SK-MEL-5 (cell line): ENCODE measurements around the gene TPSD1. TPM values are rescaled to one million over a fixed set of nuclear protein-coding genes. Genes with fewer than 3 reads are reported as not detected.

Experiments used
- DNase-seq: peaks from one replicate; pipeline ENCODE4 v3.0.0-alpha.2; 2016; ENCODE audit warnings: low read depth, low spot score
- in situ Hi-C: cut with HindIII; loops from 2 replicates; pipeline ENCODE4 v1.10.0; 2016; ENCODE audit warnings: low sequenced_read_pairs, high pct_unique_total_duplicates, low pct_unique_long_range_greater_than_20kb
- total RNA-seq: library from RNA; depleted of rRNA; stranded (reverse); fragments of >200 nt; shearing (Covaris generic); gene quantifications from 2 replicates; pipeline ENCODE4 v1.2.3, GENCODE V29; 2014

TPSD1 gene
- total RNA-seq, 1 experiment from 2014 or later, result not detected

DNA sequence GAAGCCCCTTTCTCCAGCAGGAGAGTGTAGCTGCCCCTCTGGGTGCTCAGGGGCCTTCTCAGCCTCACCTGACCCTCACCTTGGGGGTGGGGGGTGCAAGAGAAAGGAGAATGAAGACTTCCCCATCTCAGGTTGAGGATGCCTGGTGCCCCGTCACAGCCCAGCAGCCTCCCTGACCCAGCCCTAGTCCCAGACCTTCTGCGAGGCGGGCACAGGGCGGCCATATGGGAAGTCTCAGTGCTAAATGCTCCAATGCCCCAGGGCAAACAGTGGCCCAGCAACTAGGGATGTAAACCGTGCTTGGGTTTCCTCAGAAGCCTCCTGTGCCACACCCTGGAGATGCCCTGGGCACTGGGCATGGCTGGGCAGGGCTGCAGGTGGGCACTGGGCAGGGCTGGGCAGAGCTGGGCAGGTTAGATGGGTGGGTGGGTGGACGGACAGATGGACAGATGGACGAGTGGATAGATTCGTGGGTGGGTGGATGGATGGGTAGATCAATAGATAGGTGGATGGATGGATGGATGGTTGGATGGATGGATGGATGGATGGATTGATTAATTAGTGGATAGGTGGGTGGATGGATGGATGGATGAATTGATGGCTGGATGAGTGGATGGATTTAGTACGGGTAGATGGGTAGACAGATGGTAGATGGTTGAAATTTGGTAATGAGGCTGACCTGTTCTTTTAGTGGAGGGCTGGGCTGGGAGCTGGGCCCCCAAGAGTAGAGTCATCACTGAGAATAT lies 16.8 kb downstream of the TPSD1 start:
- in situ Hi-C loops, result no loop called here

DNA sequence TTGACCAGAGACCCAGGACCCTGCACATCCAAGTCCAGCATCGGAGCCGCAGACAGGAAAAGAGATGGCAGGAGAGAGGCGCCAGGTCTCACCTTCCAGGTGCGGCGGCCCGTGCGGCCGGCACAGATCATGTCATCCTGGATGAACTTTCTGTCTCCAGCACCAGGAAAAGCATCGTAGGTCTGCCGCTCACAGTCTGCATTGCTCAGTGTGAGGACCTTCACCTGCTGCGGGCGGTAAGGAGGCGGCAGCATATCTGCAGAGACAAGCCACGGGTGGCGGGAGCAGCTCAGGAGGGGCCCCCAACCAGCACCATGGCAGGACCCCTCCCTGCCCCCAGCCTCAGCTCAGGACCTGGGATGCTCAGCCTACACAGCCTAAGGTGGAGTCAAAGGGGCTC lies 17.9 kb downstream of the TPSD1 start:
- in situ Hi-C loops, result no loop called here
- no peak for DNase-seq

More for the DNA sequence above, 16.8 kb downstream of the TPSD1 start:
- no peak for DNase-seq

DNA sequence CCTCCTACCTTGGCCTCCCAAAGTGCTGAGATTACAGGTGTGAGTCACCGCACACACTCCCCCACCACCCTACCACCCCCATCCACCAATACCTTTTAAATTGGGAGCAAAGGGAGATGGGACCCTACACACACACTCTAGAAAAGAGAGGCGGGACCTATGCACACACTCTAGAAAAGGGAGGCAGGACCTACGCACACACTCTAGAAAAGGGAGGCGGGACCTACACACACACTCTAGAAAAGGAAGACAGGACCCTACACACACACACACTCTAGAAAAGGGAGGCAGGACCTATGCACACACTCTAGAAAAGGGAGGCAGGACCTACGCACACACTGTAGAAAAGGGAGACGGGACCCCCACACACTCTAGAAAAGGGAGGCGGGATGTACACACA lies 18.9 kb downstream of the TPSD1 start:
- in situ Hi-C loops, result no loop called here

DNA sequence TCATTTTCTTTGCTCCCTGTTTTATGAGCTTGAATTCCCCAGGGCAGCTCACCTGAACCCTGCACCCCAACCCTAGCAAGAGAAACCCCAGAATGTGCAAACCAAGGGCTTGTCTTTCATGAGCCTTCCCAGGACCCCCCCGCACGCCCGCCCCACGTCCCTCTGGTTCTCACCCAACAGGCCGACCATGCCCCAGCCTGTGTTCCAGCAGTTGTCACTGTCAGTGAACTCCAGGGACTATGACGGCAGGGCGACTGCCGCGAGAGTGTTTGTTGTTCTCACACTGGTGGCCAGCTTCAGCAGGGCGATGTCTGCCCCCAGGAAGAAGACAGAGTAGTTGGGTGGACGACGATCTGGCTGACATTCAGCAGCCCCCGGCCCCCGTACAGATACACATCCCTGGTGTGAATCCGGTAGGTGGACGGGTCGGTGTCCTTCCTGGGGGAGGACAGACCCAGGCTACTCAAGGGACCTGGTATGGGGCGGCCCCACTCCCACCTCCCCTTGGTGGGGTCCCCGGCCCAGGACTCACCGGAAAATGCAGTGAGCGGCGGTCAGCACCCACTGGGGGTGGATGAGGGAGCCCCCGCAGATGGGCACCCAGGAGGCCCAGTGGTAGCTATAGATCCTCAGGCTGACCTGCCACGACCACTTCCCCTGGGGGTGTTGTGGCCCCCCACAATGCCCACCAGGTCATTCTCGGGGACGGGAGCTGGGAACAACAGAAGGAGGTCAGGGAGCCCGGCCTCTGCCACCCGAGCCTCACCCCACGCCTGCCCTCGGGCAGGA lies 20.1 kb downstream of the TPSD1 start:
- DNase-seq, result no peak
- in situ Hi-C loops, result no loop called here

More for the DNA sequence above, 18.9 kb downstream of the TPSD1 start:
- DNase-seq, result no peak

- in situ Hi-C loops, result no loop called here
- DNase-seq, result no peak
Measured at GRCh38 chr16:1276580-1276878, 20.7 kb downstream of the TPSD1 start.

- no peak for DNase-seq
- in situ Hi-C loops, result no loop called here
Measured at GRCh38 chr16:1277151-1277598, 21.3 kb downstream of the TPSD1 start.

DNA sequence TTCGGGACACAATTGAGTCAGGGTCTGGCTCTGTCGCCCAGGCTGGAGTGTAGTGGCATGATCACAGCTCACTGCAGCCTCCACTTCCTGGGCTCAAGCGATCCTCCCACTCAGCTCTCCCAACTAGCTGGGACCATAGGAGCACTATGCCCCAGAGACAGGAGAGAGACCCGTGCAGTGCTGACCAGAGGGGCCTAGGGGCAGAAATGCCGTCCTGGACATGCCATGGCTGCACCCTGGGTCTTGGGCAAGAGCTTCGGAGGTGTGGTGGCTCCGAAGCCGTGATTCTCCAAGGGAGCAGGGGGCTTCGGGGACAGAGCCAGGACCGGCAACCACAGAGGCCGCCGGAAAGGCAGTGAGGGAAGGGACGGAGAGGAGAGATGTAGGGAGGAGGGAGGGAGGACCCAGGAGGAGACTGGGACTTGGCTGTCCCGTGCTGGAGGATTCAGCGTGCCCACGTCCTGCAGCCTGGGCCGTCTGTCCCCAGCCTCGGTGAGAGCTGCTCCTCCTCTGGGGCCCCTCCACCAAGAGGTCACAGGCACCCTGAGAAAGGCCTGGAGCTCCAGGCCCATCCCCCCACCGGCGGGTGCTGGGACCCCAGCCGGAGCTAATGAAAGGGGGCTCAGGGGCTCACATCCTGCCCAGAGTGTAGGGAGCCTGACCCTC lies 21.9 kb downstream of the TPSD1 start:
- DNase-seq, result no peak
- in situ Hi-C loops, result no loop called here

- DNase-seq, result no peak
- in situ Hi-C loops, result no loop called here
Measured at GRCh38 chr16:1278477-1278876, 22.6 kb downstream of the TPSD1 start.

- no peak for DNase-seq
- in situ Hi-C loops, result no loop called here
Measured at GRCh38 chr16:1279081-1279944, 23.4 kb downstream of the TPSD1 start.

DNA sequence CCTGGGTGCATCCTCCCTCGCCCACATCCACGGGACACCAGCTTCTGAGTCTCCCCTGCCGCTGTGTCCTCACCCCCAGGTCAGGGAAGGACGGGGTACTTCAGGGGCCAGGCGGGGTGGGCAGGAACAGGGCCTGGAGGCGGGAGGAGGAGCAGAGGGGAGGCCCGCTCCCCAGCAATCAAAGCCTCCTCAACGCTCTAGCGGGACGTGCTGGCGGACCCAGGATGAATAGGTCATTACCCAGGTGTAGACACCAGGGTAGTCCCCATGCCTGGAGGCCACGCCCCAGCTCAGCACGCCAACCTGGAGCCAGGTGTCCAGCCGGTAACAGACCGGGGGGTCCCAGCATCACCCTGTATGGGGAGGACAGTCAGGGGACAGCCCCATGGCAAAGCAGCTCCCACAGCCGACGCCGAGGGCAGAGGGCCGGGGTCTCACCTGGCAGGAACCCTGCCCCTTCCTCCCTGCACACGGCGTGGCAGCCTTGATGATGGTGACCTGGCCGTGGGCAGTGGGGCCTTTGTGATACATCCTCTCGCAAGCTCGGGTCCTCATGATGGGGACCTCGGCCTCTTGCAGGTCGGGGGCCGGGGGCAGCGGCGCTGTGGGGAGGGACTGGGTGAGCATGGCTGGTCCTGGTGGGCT lies 24.2 kb downstream of the TPSD1 start:
- DNase-seq, result no peak
- in situ Hi-C loops, result no loop called here

GRCh38 chr16:1280783-1281182 lies 24.9 kb downstream of the TPSD1 start:
- in situ Hi-C loops, result no loop called here
- no peak for DNase-seq

DNA sequence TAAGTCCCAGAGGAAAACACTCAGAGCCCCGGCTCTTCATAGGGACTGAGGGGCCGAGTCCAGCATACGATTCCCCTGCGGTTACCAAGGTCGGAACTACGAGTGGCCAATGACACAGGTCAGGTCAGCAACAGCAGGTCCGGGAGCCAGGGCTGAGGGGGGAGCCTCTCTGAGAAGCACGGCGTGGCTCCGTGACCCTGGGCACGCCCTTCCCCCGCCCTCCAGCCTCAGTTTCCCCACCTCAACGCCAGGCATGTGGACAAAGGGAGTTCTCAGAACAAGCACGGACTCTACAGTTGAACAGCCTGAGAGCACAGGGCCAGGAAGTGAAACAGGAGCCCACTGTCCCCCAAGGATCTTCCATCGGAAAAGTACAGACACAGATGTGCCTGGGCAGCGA lies 25.6 kb downstream of the TPSD1 start:
- DNase-seq, result no peak
- in situ Hi-C loops, result no loop called here

- in situ Hi-C loops, result no loop called here
Measured at GRCh38 chr16:1282324-1282973, 26.6 kb downstream of the TPSD1 start.

GRCh38 chr16:1283296-1283695 lies 27.4 kb downstream of the TPSD1 start:
- in situ Hi-C loops, result no loop called here
- no peak for DNase-seq

More at GRCh38 chr16:1282324-1282973, 26.6 kb downstream of the TPSD1 start:
- DNase-seq, result no peak

- DNase-seq, result no peak
- in situ Hi-C loops, result no loop called here
Measured at GRCh38 chr16:1283996-1284616, 28.2 kb downstream of the TPSD1 start.

GRCh38 chr16:1285669-1286512 lies 30.0 kb downstream of the TPSD1 start:
- DNase-seq, result no peak
- in situ Hi-C loops, result no loop called here
